Measurements from ENCODE around the gene MSI2. TPM values are rescaled to one million over a fixed set of nuclear protein-coding genes. Genes with fewer than 3 reads are reported as not detected.

MSI2 gene
- total RNA-seq, 2 donors from 2014 or later: 53.1 to 74.0 TPM

DNA sequence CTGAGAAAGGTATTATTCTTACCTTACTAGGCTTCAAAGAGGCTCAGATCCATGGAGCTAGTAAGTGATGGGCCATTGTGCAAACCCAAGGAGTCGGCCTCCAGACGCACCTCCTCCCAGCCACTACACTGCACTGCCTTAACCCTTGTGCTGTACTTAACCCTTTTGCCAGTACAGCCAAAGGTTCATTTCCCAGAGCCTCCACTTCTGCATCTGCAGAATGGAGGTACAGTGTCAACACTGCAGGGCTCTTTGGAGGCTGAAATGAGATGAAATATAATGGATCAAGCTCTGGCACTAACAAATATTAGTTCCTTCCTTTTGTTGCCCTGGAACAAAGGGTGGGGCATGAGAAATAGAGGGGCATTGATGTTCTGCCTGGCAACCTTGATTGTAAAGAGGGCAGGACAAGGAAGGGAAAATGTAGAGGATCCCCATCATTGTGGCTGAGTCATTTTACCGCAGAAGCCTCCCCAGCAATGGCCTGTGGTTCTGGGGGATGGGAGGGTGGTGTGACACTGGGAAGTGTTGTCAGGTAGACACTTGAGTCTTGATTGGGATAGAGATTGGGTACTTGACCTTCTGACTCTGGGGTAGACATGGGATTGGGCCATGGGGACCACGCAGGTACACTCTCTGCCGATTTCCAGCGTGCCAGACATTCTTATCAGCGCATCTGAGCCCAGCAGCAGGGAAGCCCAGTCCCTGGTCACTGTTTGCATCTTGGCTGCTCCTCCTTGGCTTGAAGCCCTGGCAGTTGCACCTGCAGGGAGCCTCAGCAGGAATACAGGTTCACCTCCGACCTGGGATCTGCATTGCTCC lies 84.0 kb downstream of the MSI2 start:
- Histone ChIP-seq H3K27me3 (replicated peaks; ENCODE audit: insufficient read depth) (no peaks in the 10 kb centered on the region), H3K9me3 (no peaks in the 10 kb centered on the region), H3K4me3 (no peak overlapping the region), H3K36me3 (no peaks in the 10 kb centered on the region), H3K27ac (no peak overlapping the region), H3K4me1 (replicated peaks) (no peaks in the 10 kb centered on the region)
- intact Hi-C loops (cut with DNase I): no loop called here
- 63% methylated on average over 8 of the region's 8 CpGs for WGBS
- DNase-seq (ENCODE audit: low spot score): no peak
- TF ChIP-seq, protein P1, sequence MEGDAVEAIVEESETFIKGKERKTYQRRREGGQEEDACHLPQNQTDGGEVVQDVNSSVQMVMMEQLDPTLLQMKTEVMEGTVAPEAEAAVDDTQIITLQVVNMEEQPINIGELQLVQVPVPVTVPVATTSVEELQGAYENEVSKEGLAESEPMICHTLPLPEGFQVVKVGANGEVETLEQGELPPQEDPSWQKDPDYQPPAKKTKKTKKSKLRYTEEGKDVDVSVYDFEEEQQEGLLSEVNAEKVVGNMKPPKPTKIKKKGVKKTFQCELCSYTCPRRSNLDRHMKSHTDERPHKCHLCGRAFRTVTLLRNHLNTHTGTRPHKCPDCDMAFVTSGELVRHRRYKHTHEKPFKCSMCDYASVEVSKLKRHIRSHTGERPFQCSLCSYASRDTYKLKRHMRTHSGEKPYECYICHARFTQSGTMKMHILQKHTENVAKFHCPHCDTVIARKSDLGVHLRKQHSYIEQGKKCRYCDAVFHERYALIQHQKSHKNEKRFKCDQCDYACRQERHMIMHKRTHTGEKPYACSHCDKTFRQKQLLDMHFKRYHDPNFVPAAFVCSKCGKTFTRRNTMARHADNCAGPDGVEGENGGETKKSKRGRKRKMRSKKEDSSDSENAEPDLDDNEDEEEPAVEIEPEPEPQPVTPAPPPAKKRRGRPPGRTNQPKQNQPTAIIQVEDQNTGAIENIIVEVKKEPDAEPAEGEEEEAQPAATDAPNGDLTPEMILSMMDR (IDR thresholded peaks at IDR 0.05): no peak
- TF ChIP-seq POLR2A (IDR thresholded peaks at IDR 0.05) (no peak), POLR2AphosphoS5 (IDR thresholded peaks at IDR 0.05) (no peak)

- H3K36me3 ChIP-seq: no peaks in the 10 kb centered on the region
- TF ChIP-seq POLR2AphosphoS5 (IDR thresholded peaks at IDR 0.05) (no peak), POLR2A (IDR thresholded peaks at IDR 0.05) (no peak)
- TF ChIP-seq, protein P1 (IDR thresholded peaks at IDR 0.05): no peak
- H3K4me1 ChIP-seq (replicated peaks): no peaks in the 10 kb centered on the region
- WGBS: 53% methylated on average over 9 of the region's 9 CpGs
- intact Hi-C loops (cut with DNase I): no loop called here
- no peaks in the 10 kb centered on the region for H3K9me3 ChIP-seq
- H3K27ac ChIP-seq: no peak overlapping the region
- no peak overlapping the region for H3K4me3 ChIP-seq
- no peak for DNase-seq (ENCODE audit: low spot score)
- no peaks in the 10 kb centered on the region for H3K27me3 ChIP-seq (replicated peaks; ENCODE audit: insufficient read depth)
These were observed 85.6 kb downstream of the MSI2 start for GRCh38 chr17:57341611-57342540.

DNA sequence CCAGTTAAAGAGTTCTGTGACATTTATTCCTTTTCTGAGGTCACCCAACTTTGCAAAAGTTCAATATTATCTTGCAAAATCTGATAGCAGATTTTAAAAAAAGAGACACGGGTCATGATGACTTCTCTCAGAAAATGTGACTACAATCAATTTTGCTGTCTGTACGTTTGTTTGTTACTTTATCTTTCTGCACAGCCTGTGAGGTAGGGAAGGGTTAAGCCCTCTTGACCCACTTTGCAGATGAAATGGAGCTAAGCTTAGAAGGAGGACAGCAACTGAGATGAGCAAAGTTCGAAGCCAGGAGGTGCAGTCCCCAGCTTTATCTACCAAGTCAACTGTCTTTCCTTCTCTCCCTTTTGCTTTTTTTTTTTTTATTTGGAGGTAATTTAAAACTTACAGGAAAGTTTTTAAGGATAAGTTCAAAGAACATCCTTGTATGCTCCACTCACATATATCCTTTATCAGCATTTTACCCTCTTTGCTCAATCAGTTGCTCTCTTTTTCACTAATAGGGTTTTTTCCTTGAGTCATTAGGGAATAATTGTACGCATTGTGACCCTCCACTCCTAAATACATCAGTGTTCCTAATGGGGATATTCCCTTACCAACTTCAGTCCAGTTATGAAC lies 86.8 kb downstream of the MSI2 start:
- no peak overlapping the region for H3K4me3 ChIP-seq
- no peaks in the 10 kb centered on the region for H3K36me3 ChIP-seq
- H3K27ac ChIP-seq: no peak overlapping the region
- TF ChIP-seq POLR2A (IDR thresholded peaks at IDR 0.05) (no peak), POLR2AphosphoS5 (IDR thresholded peaks at IDR 0.05) (no peak)
- TF ChIP-seq, protein P1 (IDR thresholded peaks at IDR 0.05): no peak
- no peaks in the 10 kb centered on the region for H3K27me3 ChIP-seq (replicated peaks; ENCODE audit: insufficient read depth)
- 76% methylated on average over 4 of the region's 4 CpGs for WGBS
- no peak for DNase-seq (ENCODE audit: low spot score)
- intact Hi-C loops (cut with DNase I): no loop called here
- no peaks in the 10 kb centered on the region for H3K9me3 ChIP-seq
- H3K4me1 ChIP-seq (replicated peaks): no peaks in the 10 kb centered on the region

DNA sequence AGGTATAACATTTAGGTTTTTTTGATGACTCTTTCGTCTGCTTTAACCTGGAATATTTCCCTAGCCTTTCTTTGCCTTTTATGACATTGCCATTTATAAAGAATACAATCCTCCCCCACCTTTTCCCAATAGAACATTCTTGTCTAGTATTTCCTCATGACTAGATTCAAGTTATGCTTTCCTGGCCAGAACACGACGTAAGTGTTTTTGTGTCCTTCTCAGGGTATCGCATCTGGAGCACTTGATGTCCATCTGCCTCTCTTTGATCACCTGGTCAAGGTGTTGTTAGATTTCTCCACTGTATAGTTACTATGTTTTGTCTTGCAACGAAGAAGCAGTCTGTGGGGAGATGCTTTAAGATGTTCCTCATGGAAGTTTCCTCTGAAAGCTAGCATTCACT lies 87.4 kb downstream of the MSI2 start:
- intact Hi-C loops (cut with DNase I): no loop called here

More for the DNA sequence above, 87.4 kb downstream of the MSI2 start:
- 55% methylated on average over 5 of the region's 5 CpGs for WGBS
- H3K27me3 ChIP-seq (replicated peaks; ENCODE audit: insufficient read depth): no peaks in the 10 kb centered on the region
- H3K9me3 ChIP-seq: no peaks in the 10 kb centered on the region
- no peaks in the 10 kb centered on the region for H3K4me1 ChIP-seq (replicated peaks)
- H3K27ac ChIP-seq: no peak overlapping the region
- DNase-seq (ENCODE audit: low spot score): no peak
- H3K4me3 ChIP-seq: no peak overlapping the region
- H3K36me3 ChIP-seq: no peaks in the 10 kb centered on the region
- TF ChIP-seq POLR2A (IDR thresholded peaks at IDR 0.05) (no peak), POLR2AphosphoS5 (IDR thresholded peaks at IDR 0.05) (no peak)
- TF ChIP-seq, protein P1 (IDR thresholded peaks at IDR 0.05): no peak
